Measurements from ENCODE around the gene OR4Q2.
"Not testable (repeated sequence)": the region's sequence is repeated elsewhere in the genome, so short reads cannot be mapped to it uniquely, and the experiment has no call there.

The OR4Q2 gene

GRCh38 chr14:20001863-20002262, at the start of gene OR4Q2:
TSS of gene OR4Q2 (plus strand) at chr14:20002163.
- DNase-seq (ENCODE audit: low read depth in 1 of 2, low spot score in 1 of 2): no peak

GRCh38 chr14:19969735-19970134, 32.2 kb upstream of the OR4Q2 start:
- not testable (repeated sequence) for DNase-seq (ENCODE audit: low read depth in 1 of 2, low spot score in 1 of 2)

GRCh38 chr14:19974844-19975243, 27.1 kb upstream of the OR4Q2 start:
- DNase-seq (ENCODE audit: low read depth in 1 of 2, low spot score in 1 of 2): no peak

GRCh38 chr14:19975291-19975690, 26.7 kb upstream of the OR4Q2 start, which contains the start of gene OR4K15:
TSS of gene OR4K15 (plus strand) at chr14:19975591. CDS start at chr14:19975591, 0 bp downstream.
- no peak for DNase-seq (ENCODE audit: low read depth in 1 of 2, low spot score in 1 of 2)

- DNase-seq (ENCODE audit: low read depth in 1 of 2, low spot score in 1 of 2): no peak
These were observed 8.5 kb upstream of the OR4Q2 start for GRCh38 chr14:19993438-19993837.

- no peak for DNase-seq (ENCODE audit: low read depth in 1 of 2, low spot score in 1 of 2)
These were observed 356 bp downstream of the OR4Q2 start for GRCh38 chr14:20002319-20002718.

- DNase-seq (ENCODE audit: low read depth in 1 of 2, low spot score in 1 of 2): no peak
These were observed 6.2 kb downstream of the OR4Q2 start for GRCh38 chr14:20008156-20008555.

- no peak for DNase-seq (ENCODE audit: low read depth in 1 of 2, low spot score in 1 of 2)
These were observed 17.4 kb downstream of the OR4Q2 start, which contains the start of gene OR4K14 for GRCh38 chr14:20019257-20019865. TSS of gene OR4K14 (minus strand) at chr14:20019307. CDS start at chr14:20015193, 4,114 bp downstream.

- no peak for DNase-seq (ENCODE audit: low read depth in 1 of 2, low spot score in 1 of 2)
These were observed 29.1 kb downstream of the OR4Q2 start for GRCh38 chr14:20031058-20031457.

- no peak for DNase-seq (ENCODE audit: low read depth in 1 of 2, low spot score in 1 of 2)
These were observed 33.5 kb downstream of the OR4Q2 start for GRCh38 chr14:20035449-20035848.

- no peak for DNase-seq (ENCODE audit: low read depth in 1 of 2, low spot score in 1 of 2)
These were observed 34.0 kb downstream of the OR4Q2 start, which contains the start of gene OR4K13 for GRCh38 chr14:20035938-20036337. TSS of gene OR4K13 (minus strand) at chr14:20036038. CDS start at chr14:20034758, 1,280 bp downstream.

- DNase-seq (ENCODE audit: low read depth in 1 of 2, low spot score in 1 of 2): no peak
These were observed 42.3 kb downstream of the OR4Q2 start for GRCh38 chr14:20044243-20044642.

- no peak for DNase-seq (ENCODE audit: low read depth in 1 of 2, low spot score in 1 of 2)
These were observed 46.2 kb downstream of the OR4Q2 start for GRCh38 chr14:20048202-20048601.

Measured in activated T-helper 1 cell treated with anti-CD3 and anti-CD28 coated beads, Interleukin-2, amount 50 U/mL, for 16 hours (primary cell).